DOHH2 (cell line): Measurements from ENCODE around the gene TDRD10.

ENCODE experiments used
- H3F3A ChIP-seq: fragments of 200-600 bp; sonication (generic), shearing (Covaris generic); 2 replicates; pipeline ENCODE4 v1.6.0; 2016; ENCODE audit warnings: antibody characterized with exemption, mild to moderate bottlenecking; ENCODE audit not compliant: control insufficient read depth, insufficient read depth
- H3K27ac ChIP-seq: fragments of 200-600 bp; sonication (generic); 2 replicates; pipeline ENCODE4 v1.5.1; 2014; ENCODE audit warnings: low read depth, mild to moderate bottlenecking, low read length, moderate library complexity
- H3K27me3 ChIP-seq: fragments of 200-600 bp; sonication (generic); 2 replicates; pipeline ENCODE4 v1.6.1; 2014; ENCODE audit warnings: mild to moderate bottlenecking, low read length, mixed read lengths; ENCODE audit not compliant: control insufficient read depth
- H3K36me3 ChIP-seq: fragments of 200-600 bp; sonication (generic); 2 replicates; pipeline ENCODE4 v1.6.1; 2014; ENCODE audit warnings: mild to moderate bottlenecking, low read length, moderate library complexity, mixed read lengths; ENCODE audit not compliant: control insufficient read depth
- H3K4me1 ChIP-seq: fragments of 200-600 bp; sonication (generic); 2 replicates; pipeline ENCODE4 v1.6.1; 2014; ENCODE audit warnings: mild to moderate bottlenecking, low read length, mixed read lengths; ENCODE audit not compliant: control insufficient read depth
- H3K4me2 ChIP-seq: fragments of 200-600 bp; sonication (generic); 2 replicates; pipeline ENCODE4 v1.6.0; 2014; ENCODE audit warnings: mild to moderate bottlenecking, low read length, moderate library complexity
- H3K4me3 ChIP-seq: fragments of 200-600 bp; sonication (generic); 2 replicates; pipeline ENCODE4 v1.5.1; 2014; ENCODE audit warnings: mild to moderate bottlenecking, low read length, mixed read lengths
- H3K79me2 ChIP-seq: fragments of 200-600 bp; sonication (generic); 2 replicates; pipeline ENCODE4 v1.6.1; 2014; ENCODE audit warnings: mild to moderate bottlenecking, low read length, mixed read lengths; ENCODE audit not compliant: control insufficient read depth
- H3K9me2 ChIP-seq: fragments of 200-600 bp; sonication (generic); replicated peaks from 2 replicates; pipeline ENCODE4 v1.6.1; 2014; ENCODE audit warnings: mild to moderate bottlenecking, low read length, mixed read lengths; ENCODE audit not compliant: control insufficient read depth
- H3K9me3 ChIP-seq: fragments of 200-600 bp; sonication (generic); 2 replicates; pipeline ENCODE4 v1.6.1; 2014; ENCODE audit warnings: antibody characterized with exemption, low read length, mixed read lengths; ENCODE audit not compliant: control insufficient read depth, insufficient read depth
- H4K20me1 ChIP-seq: fragments of 200-600 bp; sonication (generic); 2 replicates; pipeline ENCODE4 v1.6.0; 2014; ENCODE audit warnings: low read depth, mild to moderate bottlenecking, antibody characterized with exemption, low read length, moderate library complexity; ENCODE audit not compliant: control insufficient read depth, insufficient read depth
- CTCF ChIP-seq: fragments of 200-600 bp; sonication (generic); IDR thresholded peaks from one replicate; pipeline ENCODE4 v1.5.1; 2014; ENCODE audit warnings: antibody characterized with exemption, mild to moderate bottlenecking, low read depth, low read length; ENCODE audit not compliant: poor library complexity, severe bottlenecking
- EZH2phosphoT487 ChIP-seq: fragments of 200-600 bp; sonication (generic); IDR thresholded peaks from 2 replicates; pipeline ENCODE4 v1.6.1; 2017; ENCODE audit warnings: borderline replicate concordance, mild to moderate bottlenecking, antibody characterized with exemption, low read length, moderate library complexity, mixed read lengths

TDRD10 gene

GRCh38 chr1:154501423-154502065, 475 bp upstream of the TDRD10 start:
- Histone ChIP-seq H3K9me3 (no peaks in the 10 kb centered on the region), H4K20me1 (no peaks in the 10 kb centered on the region), H3K27me3 (peaks cover 33% of the 10 kb centered on the region), H3K4me1 (peaks cover 18% of the 10 kb centered on the region), H3F3A (peaks cover 13% of the 10 kb centered on the region; the same call in 1 of the 2 replicates), H3K27ac (no peak overlapping the region), H3K4me3 (no peak overlapping the region), H3K79me2 (no peaks in the 10 kb centered on the region), H3K36me3 (no peaks in the 10 kb centered on the region), H3K9me2 (no peaks in the 10 kb centered on the region), H3K4me2 (no peak overlapping the region)
- TF ChIP-seq EZH2phosphoT487 (no peak), CTCF (no peak)

GRCh38 chr1:154502744-154503115, 711 bp downstream of the TDRD10 start:
- H3K79me2 ChIP-seq: no peaks in the 10 kb centered on the region
- TF ChIP-seq EZH2phosphoT487 (no peak), CTCF (no peak)
- H3K9me2 ChIP-seq: no peaks in the 10 kb centered on the region
- H3K4me1 ChIP-seq: peaks cover 6% of the 10 kb centered on the region
- no peaks in the 10 kb centered on the region for H4K20me1 ChIP-seq
- no peak overlapping the region for H3K27ac ChIP-seq
- no peaks in the 10 kb centered on the region for H3K36me3 ChIP-seq
- no peak overlapping the region for H3K4me2 ChIP-seq
- peaks cover 38% of the 10 kb centered on the region for H3K27me3 ChIP-seq
- H3K4me3 ChIP-seq: no peak overlapping the region
- H3F3A ChIP-seq: 0 out of 2 replicates have a peak, but pooled peaks cover 3% of the 10 kb centered on the region
- no peaks in the 10 kb centered on the region for H3K9me3 ChIP-seq

- H3K27me3 ChIP-seq: peaks cover 45% of the 10 kb centered on the region
These were observed 1.9 kb downstream of the TDRD10 start for GRCh38 chr1:154503898-154504297.

More at GRCh38 chr1:154503898-154504297, 1.9 kb downstream of the TDRD10 start:
- no peak overlapping the region for H3K27ac ChIP-seq
- H3K9me2 ChIP-seq: no peaks in the 10 kb centered on the region
- H3K4me2 ChIP-seq: no peak overlapping the region
- peaks cover 4% of the 10 kb centered on the region for H3K4me1 ChIP-seq
- H3F3A ChIP-seq: 0 out of 2 replicates have a peak, but pooled peaks cover under 1% of the 10 kb centered on the region
- no peak overlapping the region for H3K4me3 ChIP-seq
- no peaks in the 10 kb centered on the region for H3K36me3 ChIP-seq
- TF ChIP-seq CTCF (no peak), EZH2phosphoT487 (no peak)
- no peaks in the 10 kb centered on the region for H4K20me1 ChIP-seq
- H3K79me2 ChIP-seq: no peaks in the 10 kb centered on the region
- H3K9me3 ChIP-seq: no peaks in the 10 kb centered on the region
